Activated CD4-positive, alpha-beta T cell treated with anti-CD3 and anti-CD28 coated beads, Interleukin-2, amount 50 U/mL, for 1 hour (primary cell): ENCODE results near the gene MYF6.

Source experiments
- DNase-seq: peaks from one replicate; pipeline ENCODE4 v3.0.0-alpha.2; 2020

Gene MYF6

GRCh38 chr12:80708259-80708974, 983 bp downstream of the MYF6 start:
- no peak for DNase-seq

GRCh38 chr12:80708975-80709328, 1.5 kb downstream of the MYF6 start:
- no peak for DNase-seq

DNA sequence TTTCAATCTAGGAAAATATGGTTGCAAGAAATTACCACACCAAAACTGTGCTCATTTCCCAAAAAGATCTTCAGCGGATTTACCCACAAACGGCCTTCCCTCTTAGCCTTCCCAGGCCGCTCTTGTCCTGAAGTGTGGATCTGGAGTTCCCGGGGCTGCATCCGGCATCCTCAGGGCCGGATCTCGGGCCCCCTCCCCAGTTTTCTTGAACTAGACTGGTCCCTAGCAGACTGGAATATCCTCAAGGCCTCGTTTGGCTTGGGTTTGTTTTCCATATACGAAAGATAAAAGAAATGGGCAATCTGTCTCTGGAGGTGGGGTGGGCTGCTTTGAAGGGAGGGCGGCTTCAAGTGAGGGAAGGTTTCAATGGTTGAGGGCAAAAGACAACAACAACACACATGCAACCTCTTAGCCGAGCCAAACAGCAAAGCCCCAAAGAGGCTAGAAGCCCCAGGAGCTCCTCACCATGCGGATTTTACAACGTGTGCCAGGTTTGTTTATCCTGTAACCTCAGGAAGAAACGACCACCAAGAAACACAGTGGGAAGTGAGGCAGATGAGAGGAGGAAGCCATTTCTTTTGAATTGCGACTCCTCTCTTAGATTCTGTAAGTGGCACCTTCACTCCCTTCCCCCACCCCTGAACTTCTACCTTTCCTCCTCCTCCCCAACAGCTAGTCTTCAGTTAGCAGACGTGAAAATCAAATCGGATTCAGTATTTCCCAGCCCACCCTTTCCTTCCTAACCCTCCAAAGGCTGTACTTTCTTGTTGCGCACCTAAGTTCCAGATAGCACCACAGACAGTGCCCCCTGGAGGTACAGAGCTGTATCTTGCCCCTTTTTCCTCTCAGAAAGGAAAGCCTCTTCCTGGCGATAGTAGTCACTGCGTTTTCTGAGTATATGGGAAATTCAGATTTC, 2.6 kb downstream of the MYF6 start:
- no peak for DNase-seq

GRCh38 chr12:80710727-80711449, 3.5 kb downstream of the MYF6 start:
- no peak for DNase-seq

DNA sequence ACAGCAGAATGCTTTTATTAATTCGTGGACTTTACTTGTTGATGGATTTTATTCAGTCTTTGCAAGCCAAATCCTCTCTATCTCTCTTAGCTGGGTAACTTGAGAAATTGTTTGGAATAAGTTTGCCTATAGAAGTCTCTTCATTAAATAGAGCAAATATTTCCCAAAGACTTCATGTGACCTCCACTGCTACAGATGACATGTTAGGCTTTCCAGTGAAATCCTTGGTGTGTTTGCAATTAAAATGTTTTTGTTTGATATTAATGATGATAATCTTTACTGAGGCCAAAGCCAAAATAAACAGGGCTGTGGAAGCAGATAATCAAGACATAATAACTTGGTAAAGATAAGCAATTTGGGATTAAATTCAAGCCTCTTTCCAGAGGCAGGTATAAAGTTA, 4.4 kb downstream of the MYF6 start:
- DNase-seq = no peak

GRCh38 chr12:80712866-80713265, 5.4 kb downstream of the MYF6 start:
- no peak for DNase-seq

- no peak for DNase-seq
Observed at GRCh38 chr12:80713419-80713818, 6.0 kb downstream of the MYF6 start.

GRCh38 chr12:80714055-80714454, 6.6 kb downstream of the MYF6 start:
- no peak for DNase-seq

DNA sequence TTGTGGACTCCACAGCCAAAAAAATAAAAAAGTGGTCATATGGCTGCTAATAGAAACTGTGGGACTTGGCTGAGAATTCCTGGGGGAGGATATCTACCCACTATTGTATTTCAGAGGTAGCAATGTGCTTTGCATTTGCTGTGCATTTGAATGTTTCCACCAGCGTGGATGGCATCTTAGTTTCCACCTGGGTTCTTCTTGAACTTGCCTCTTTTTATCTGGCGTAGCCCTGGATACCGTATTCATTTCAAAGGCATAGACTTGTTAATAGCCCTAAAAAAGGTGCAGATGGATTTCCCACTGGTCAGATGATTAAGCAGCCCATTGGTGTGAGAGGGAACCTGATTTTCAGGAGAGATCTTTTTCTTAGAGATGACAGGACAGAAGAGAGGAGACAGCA, 7.4 kb downstream of the MYF6 start:
- no peak for DNase-seq

GRCh38 chr12:80715713-80716249, 8.3 kb downstream of the MYF6 start:
- no peak for DNase-seq

DNA sequence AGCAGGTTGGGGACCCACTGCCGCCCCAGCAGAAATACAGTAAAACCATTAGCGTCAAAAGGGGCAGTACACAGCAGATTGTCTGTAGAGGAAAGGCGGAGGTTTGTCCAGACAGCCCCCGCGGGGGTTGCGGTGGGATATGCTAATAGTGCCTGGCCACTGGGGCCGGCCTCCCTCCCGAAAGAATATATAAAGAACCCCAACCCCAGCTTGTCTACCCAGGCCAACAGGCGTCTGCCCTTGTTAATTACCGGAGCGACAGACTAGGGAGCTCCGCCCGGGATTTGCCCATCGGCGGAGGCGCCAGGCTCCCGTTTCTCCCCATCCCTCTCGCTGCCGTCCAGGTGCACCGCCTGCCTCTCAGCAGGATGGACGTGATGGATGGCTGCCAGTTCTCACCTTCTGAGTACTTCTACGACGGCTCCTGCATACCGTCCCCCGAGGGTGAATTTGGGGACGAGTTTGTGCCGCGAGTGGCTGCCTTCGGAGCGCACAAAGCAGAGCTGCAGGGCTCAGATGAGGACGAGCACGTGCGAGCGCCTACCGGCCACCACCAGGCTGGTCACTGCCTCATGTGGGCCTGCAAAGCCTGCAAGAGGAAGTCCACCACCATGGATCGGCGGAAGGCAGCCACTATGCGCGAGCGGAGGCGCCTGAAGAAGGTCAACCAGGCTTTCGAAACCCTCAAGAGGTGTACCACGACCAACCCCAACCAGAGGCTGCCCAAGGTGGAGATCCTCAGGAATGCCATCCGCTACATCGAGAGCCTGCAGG, 9.4 kb downstream of the MYF6 start, which contains the start of gene MYF5:
Gene MYF5 (plus strand): TSS at position 217 of the 774 bp plus-strand sequence. CDS start 152 bp downstream, at position 369.
- DNase-seq = no peak

GRCh38 chr12:80717856-80718255, 10.4 kb downstream of the MYF6 start:
- no peak for DNase-seq

DNA sequence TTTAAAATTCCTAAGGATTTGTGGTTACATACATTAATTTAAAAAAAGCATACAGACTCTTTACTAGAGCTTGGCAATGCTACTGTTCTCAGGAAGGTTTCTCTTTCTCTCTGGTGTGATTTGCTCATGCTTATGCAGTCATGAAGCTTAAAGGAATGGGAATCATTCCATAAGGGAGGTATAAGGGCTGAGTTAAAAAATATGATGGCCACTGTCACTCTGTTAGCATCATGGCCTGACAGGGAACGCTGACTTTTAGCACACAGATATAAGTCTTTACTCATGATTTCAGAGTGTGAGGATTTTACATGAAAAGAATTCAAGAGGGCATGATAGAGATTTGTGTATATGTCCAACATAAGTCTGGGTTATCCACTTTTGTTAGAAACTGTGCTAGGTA, 13.1 kb downstream of the MYF6 start:
- DNase-seq = no peak

DNA sequence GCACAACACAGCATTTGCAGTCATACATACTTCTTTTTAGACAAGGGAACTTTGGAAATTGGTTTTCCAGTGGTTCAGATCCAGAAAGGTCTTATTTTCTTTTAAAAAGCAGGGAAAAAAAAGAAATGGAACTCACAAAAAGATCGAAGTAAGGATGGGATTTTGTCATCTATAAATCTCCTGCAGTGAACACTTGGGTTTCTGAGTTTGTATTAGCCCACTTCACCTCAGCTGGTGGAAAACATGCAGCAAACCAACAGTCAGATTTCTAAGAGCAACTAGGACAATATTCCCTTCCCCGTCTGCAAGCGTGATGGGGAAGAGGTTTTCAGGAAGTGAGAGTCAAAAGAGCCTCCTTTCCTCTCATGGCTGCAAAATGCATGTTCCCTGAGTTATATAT, 13.9 kb downstream of the MYF6 start:
- DNase-seq = no peak

GRCh38 chr12:80745851-80746505, 38.5 kb downstream of the MYF6 start:
- DNase-seq = no peak

- DNase-seq = no peak
Observed at GRCh38 chr12:80747800-80748199, 40.4 kb downstream of the MYF6 start.

- DNase-seq = no peak
Observed at GRCh38 chr12:80749456-80749855, 42.0 kb downstream of the MYF6 start.

DNA sequence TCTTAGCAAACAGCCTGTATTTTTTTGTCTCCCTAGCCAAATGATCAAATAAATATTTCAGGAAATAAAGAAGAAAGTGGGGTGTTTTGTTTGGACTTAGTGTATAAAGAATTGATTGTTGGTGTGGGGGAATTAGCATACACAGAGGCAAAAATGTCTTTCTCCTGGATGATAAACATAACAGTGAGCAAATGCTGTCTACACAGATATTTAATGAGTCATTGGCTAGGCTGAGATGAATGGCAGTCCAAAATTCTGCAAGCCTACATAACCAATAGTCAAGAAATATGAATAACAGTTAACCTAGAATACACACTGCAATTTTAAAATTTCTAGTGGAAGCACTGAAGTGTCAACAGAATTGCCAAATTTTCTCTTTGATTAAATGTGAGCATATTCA, 45.0 kb downstream of the MYF6 start:
- no peak for DNase-seq

GRCh38 chr12:80754274-80754673, 46.8 kb downstream of the MYF6 start:
- no peak for DNase-seq

DNA sequence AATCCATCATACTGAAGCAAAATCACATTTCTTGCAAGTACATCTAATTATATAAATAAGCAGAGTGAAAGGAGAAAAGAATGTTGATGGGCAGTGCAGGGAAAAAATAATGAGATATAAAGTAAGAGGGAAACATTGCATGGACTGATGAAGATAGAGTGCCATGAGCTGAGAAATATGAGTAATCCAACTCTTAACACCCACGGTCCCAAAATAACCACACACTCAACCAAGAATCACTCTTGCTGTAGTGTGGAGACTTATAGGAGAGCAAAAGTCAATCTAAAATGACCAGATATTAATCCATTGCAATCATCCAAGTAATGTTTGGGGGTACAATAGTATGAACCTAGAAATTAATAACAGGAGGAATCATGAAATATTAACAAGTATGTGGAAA, 49.4 kb downstream of the MYF6 start:
- no peak for DNase-seq
